Mesendoderm (in vitro differentiated cells): Measurements from ENCODE around the gene MCRIP2.
A peak's percentile ranks its signal among the peaks of the same experiment; 100 is the strongest.

Experiments
- DNase-seq: peaks from one replicate; pipeline ENCODE4 v3.0.0; 2013
- H2AK5ac ChIP-seq: 2 replicates; pipeline ENCODE4 v1.6.1; 2013; ENCODE audit warnings: low read length, inconsistent platforms
- H2BK120ac ChIP-seq: 2 replicates; pipeline ENCODE4 v1.6.1; 2013; ENCODE audit warnings: low read depth, mild to moderate bottlenecking, low read length, moderate library complexity, mixed read lengths
- H2BK15ac ChIP-seq: replicated peaks from 2 replicates; pipeline ENCODE4 v1.6.1; 2013; ENCODE audit warnings: low read depth, mild to moderate bottlenecking, moderate library complexity
- H2BK5ac ChIP-seq: 2 replicates; pipeline ENCODE4 v1.6.1; 2013; ENCODE audit warnings: low read length, inconsistent platforms
- H3K18ac ChIP-seq: 2 replicates; pipeline ENCODE4 v1.6.1; 2013; ENCODE audit warnings: mild to moderate bottlenecking, low read length, mixed read lengths
- H3K23ac ChIP-seq: one replicate; pipeline ENCODE4 v1.6.1; 2013; ENCODE audit warnings: low read length
- H3K27ac ChIP-seq: 2 replicates; pipeline ENCODE4 v1.5.1; 2013; ENCODE audit warnings: low read depth, mild to moderate bottlenecking, inconsistent platforms, low read length, moderate library complexity
- H3K27me3 ChIP-seq: 2 replicates; pipeline ENCODE4 v1.6.1; 2013; ENCODE audit warnings: low read length, control low read depth, mild to moderate bottlenecking, inconsistent platforms; ENCODE audit not compliant: insufficient read depth, poor library complexity
- H3K36me3 ChIP-seq: 2 replicates; pipeline ENCODE4 v1.6.1; 2013; ENCODE audit warnings: low read length, inconsistent platforms; ENCODE audit not compliant: control insufficient read depth, insufficient read depth
- H3K4ac ChIP-seq: one replicate; pipeline ENCODE4 v1.6.1; 2013; ENCODE audit warnings: low read depth, mild to moderate bottlenecking, low read length, moderate library complexity
- H3K4me1 ChIP-seq: 2 replicates; pipeline ENCODE4 v1.6.1; 2013; ENCODE audit warnings: low read depth, low read length, inconsistent platforms; ENCODE audit not compliant: control insufficient read depth
- H3K4me2 ChIP-seq: 2 replicates; pipeline ENCODE4 v1.6.1; 2013; ENCODE audit warnings: low read length
- H3K4me3 ChIP-seq: 2 replicates; pipeline ENCODE4 v1.5.1; 2013; ENCODE audit warnings: mild to moderate bottlenecking, low read length
- H3K56ac ChIP-seq: one replicate; pipeline ENCODE4 v1.6.1; 2013; ENCODE audit warnings: low read length
- H3K79me1 ChIP-seq: 2 replicates; pipeline ENCODE4 v1.6.1; 2013; ENCODE audit warnings: low read length, inconsistent platforms
- H3K79me2 ChIP-seq: 2 replicates; pipeline ENCODE4 v1.6.1; 2013; ENCODE audit warnings: mild to moderate bottlenecking, low read length; ENCODE audit not compliant: control insufficient read depth, insufficient read depth
- H3K9ac ChIP-seq: 2 replicates; pipeline ENCODE4 v1.6.1; 2013; ENCODE audit warnings: low read length, inconsistent platforms
- H4K5ac ChIP-seq: one replicate; pipeline ENCODE4 v1.6.1; 2013; ENCODE audit warnings: low read length
- H4K8ac ChIP-seq: one replicate; pipeline ENCODE4 v1.6.1; 2013; ENCODE audit warnings: low read depth, mild to moderate bottlenecking, control low read depth, low read length, moderate library complexity
- WGBS: extraction: QIAGEN DNeasy Blood & Tissue Kit; methylation state at CpG from one replicate; pipeline ENCODE4 v1.1.7; 2013; ENCODE audit warnings: low lambda C conversion rate, missing lambda C conversion rate; ENCODE audit not compliant: insufficient coverage; ENCODE audit errors: extremely low coverage; 5-methylcytosine and 5-hydroxymethylcytosine counted together

The MCRIP2 gene

GRCh38 chr16:648071-648780, 6.6 kb downstream of the MCRIP2 start:
- peak overlapping the region; percentile 43 for H2AK5ac ChIP-seq
- H3K79me2 ChIP-seq: no peaks in the 10 kb centered on the region
- H3K4me3 ChIP-seq: peak overlapping the region; percentile 80
- H2BK5ac ChIP-seq: no peak overlapping the region
- H3K27me3 ChIP-seq: no peaks in the 10 kb centered on the region
- no peak overlapping the region for H3K27ac ChIP-seq
- no peak overlapping the region for H3K4ac ChIP-seq
- H4K5ac ChIP-seq: no peak overlapping the region
- H3K23ac ChIP-seq: no peak overlapping the region
- H3K4me2 ChIP-seq: peak overlapping the region; percentile 93
- no peak overlapping the region for H4K8ac ChIP-seq
- no peak overlapping the region for H2BK15ac ChIP-seq
- no peak for DNase-seq
- H3K56ac ChIP-seq: peak overlapping the region; percentile 93
- H3K4me1 ChIP-seq: no peaks in the 10 kb centered on the region
- no peaks in the 10 kb centered on the region for H3K36me3 ChIP-seq
- peak overlapping the region; percentile 93 for H3K9ac ChIP-seq
- no peaks in the 10 kb centered on the region for H3K79me1 ChIP-seq
- no CpG with 5 or more reads among the region's 24 CpGs for WGBS
- H2BK120ac ChIP-seq: no peak overlapping the region
- no peak overlapping the region for H3K18ac ChIP-seq

- DNase-seq: peak; percentile 95
- Histone ChIP-seq H3K27ac (peak within 1 kb of the TSS; percentile 39), H3K23ac (peak within 1 kb of the TSS; percentile 66), H3K56ac (peak within 1 kb of the TSS; percentile 93), H3K27me3 (no peaks in the 10 kb centered on the region), H2BK15ac (no peak within 1 kb of the TSS), H3K4ac (peak within 1 kb of the TSS; percentile 11), H4K5ac (no peak within 1 kb of the TSS), H3K79me1 (no peaks in the 10 kb centered on the region), H3K36me3 (no peaks in the 10 kb centered on the region), H3K4me2 (peak within 1 kb of the TSS; percentile 93), H3K79me2 (no peaks in the 10 kb centered on the region), H2AK5ac (peak within 1 kb of the TSS; percentile 43), H2BK120ac (no peak within 1 kb of the TSS), H3K9ac (peak within 1 kb of the TSS; percentile 93), H3K18ac (peak within 1 kb of the TSS; percentile 35), H2BK5ac (no peak within 1 kb of the TSS), H3K4me1 (no peaks in the 10 kb centered on the region), H3K4me3 (peak within 1 kb of the TSS; percentile 80), H4K8ac (peak within 1 kb of the TSS; percentile 16)
- WGBS: no CpG with 5 or more reads among the region's 91 CpGs
Measured at GRCh38 chr16:648781-649589, 7.4 kb downstream of the MCRIP2 start, which contains the start of gene WDR90. TSS of gene WDR90 (plus strand) at chr16:649365. CDS start at chr16:649417, 52 bp downstream.

- H3K27me3 ChIP-seq: no peaks in the 10 kb centered on the region
- peak overlapping the region; percentile 67 for H3K4me2 ChIP-seq
- H3K4ac ChIP-seq: peak overlapping the region; percentile 11
- H2BK120ac ChIP-seq: no peak overlapping the region
- no peaks in the 10 kb centered on the region for H3K36me3 ChIP-seq
- H2AK5ac ChIP-seq: no peak overlapping the region
- H4K5ac ChIP-seq: no peak overlapping the region
- H2BK15ac ChIP-seq: no peak overlapping the region
- DNase-seq: no peak
- peak overlapping the region; percentile 8 for H3K18ac ChIP-seq
- peak overlapping the region; percentile 43 for H3K4me3 ChIP-seq
- H3K9ac ChIP-seq: peak overlapping the region; percentile 80
- H3K56ac ChIP-seq: peak overlapping the region; percentile 83
- no peak overlapping the region for H2BK5ac ChIP-seq
- H3K79me1 ChIP-seq: no peaks in the 10 kb centered on the region
- no peaks in the 10 kb centered on the region for H3K4me1 ChIP-seq
- H3K27ac ChIP-seq: no peak overlapping the region
- peak overlapping the region; percentile 16 for H4K8ac ChIP-seq
- H3K23ac ChIP-seq: no peak overlapping the region
- no CpG with 5 or more reads among the region's 44 CpGs for WGBS
- H3K79me2 ChIP-seq: no peaks in the 10 kb centered on the region
Measured at GRCh38 chr16:649631-650030, 8.0 kb downstream of the MCRIP2 start.

- no peaks in the 10 kb centered on the region for H3K27me3 ChIP-seq
- no peak overlapping the region for H3K56ac ChIP-seq
- H4K8ac ChIP-seq: no peak overlapping the region
- H2BK15ac ChIP-seq: no peak overlapping the region
- no CpG with 5 or more reads among the region's 22 CpGs for WGBS
- no peaks in the 10 kb centered on the region for H3K79me1 ChIP-seq
- H3K18ac ChIP-seq: no peak overlapping the region
- H3K36me3 ChIP-seq: no peaks in the 10 kb centered on the region
- no peak overlapping the region for H3K4me2 ChIP-seq
- H4K5ac ChIP-seq: no peak overlapping the region
- no peaks in the 10 kb centered on the region for H3K4me1 ChIP-seq
- no peak overlapping the region for H3K4ac ChIP-seq
- H2BK120ac ChIP-seq: no peak overlapping the region
- no peak overlapping the region for H3K4me3 ChIP-seq
- H3K23ac ChIP-seq: no peak overlapping the region
- no peak overlapping the region for H2AK5ac ChIP-seq
- no peak overlapping the region for H2BK5ac ChIP-seq
- no peak overlapping the region for H3K9ac ChIP-seq
- H3K27ac ChIP-seq: no peak overlapping the region
- DNase-seq: no peak
- no peaks in the 10 kb centered on the region for H3K79me2 ChIP-seq
Measured at GRCh38 chr16:651844-652243, 10.2 kb downstream of the MCRIP2 start.

- no CpG with 5 or more reads among the region's 28 CpGs for WGBS
- H3K36me3 ChIP-seq: no peaks in the 10 kb centered on the region
- H3K4me3 ChIP-seq: no peak overlapping the region
- H2BK5ac ChIP-seq: no peak overlapping the region
- H2BK120ac ChIP-seq: no peak overlapping the region
- H2AK5ac ChIP-seq: no peak overlapping the region
- no peak overlapping the region for H3K18ac ChIP-seq
- no peak for DNase-seq
- H3K79me2 ChIP-seq: no peaks in the 10 kb centered on the region
- H2BK15ac ChIP-seq: no peak overlapping the region
- no peaks in the 10 kb centered on the region for H3K79me1 ChIP-seq
- no peaks in the 10 kb centered on the region for H3K27me3 ChIP-seq
- H3K56ac ChIP-seq: no peak overlapping the region
- no peak overlapping the region for H3K4me2 ChIP-seq
- H3K4ac ChIP-seq: no peak overlapping the region
- no peak overlapping the region for H3K9ac ChIP-seq
- H3K27ac ChIP-seq: no peak overlapping the region
- no peak overlapping the region for H4K8ac ChIP-seq
- no peak overlapping the region for H4K5ac ChIP-seq
- no peaks in the 10 kb centered on the region for H3K4me1 ChIP-seq
- no peak overlapping the region for H3K23ac ChIP-seq
Measured at GRCh38 chr16:652454-653305, 11.1 kb downstream of the MCRIP2 start.
